Measurements from ENCODE around the gene TRAF3.

TRAF3 gene

DNA sequence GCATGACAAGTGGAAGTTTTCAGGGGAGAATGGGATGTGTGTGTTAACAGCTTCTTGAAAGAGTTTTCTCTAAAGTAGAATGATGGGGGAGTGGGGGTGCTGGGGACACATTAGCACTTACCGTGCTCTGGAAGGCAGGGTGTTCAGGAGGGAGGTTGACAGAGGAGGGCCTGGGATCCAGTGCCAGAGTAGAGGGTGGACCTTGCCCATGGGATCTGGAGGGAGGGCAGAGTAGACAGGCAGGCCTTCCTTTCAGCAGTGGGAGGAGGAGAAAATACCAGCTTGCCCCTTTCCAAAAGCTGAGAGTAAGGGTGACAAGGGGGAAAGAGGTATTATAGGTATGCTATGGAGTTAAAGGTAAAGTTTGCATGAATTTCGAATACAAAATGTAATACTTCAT lies 40.1 kb downstream of the TRAF3 start:
- Histone ChIP-seq H3K9ac (ENCODE audit: low read depth, low read length) (no peak overlapping the region), H3K27me3 (ENCODE audit: insufficient read depth, low read length, poor library complexity) (no peaks in the 10 kb centered on the region), H3K79me2 (ENCODE audit: insufficient read depth, low read length) (peaks cover 88% of the 10 kb centered on the region), H4K20me1 (ENCODE audit: insufficient read depth, low read length) (peaks cover 52% of the 10 kb centered on the region), H3K36me3 (ENCODE audit: insufficient read depth, low read length) (peaks cover 6% of the 10 kb centered on the region; the same call in 1 of the 2 replicates), H3K4me3 (ENCODE audit: low read depth in 1 of 2, low read length in 2 of 2) (no peak overlapping the region), H3K4me2 (ENCODE audit: insufficient read depth, low read length) (no peak overlapping the region), H3K4me1 (ENCODE audit: insufficient read depth, low read length) (no peaks in the 10 kb centered on the region), H2AFZ (ENCODE audit: low read depth, low read length) (no peak overlapping the region), H3K9me3 (ENCODE audit: insufficient read depth, low read length, severe bottlenecking) (no peaks in the 10 kb centered on the region), H3K27ac (ENCODE audit: low read length) (no peak overlapping the region)
- no peak for ATAC-seq (ENCODE audit: insufficient read depth, low read depth)
- no peak for DNase-seq
- TF ChIP-seq, protein P1, sequence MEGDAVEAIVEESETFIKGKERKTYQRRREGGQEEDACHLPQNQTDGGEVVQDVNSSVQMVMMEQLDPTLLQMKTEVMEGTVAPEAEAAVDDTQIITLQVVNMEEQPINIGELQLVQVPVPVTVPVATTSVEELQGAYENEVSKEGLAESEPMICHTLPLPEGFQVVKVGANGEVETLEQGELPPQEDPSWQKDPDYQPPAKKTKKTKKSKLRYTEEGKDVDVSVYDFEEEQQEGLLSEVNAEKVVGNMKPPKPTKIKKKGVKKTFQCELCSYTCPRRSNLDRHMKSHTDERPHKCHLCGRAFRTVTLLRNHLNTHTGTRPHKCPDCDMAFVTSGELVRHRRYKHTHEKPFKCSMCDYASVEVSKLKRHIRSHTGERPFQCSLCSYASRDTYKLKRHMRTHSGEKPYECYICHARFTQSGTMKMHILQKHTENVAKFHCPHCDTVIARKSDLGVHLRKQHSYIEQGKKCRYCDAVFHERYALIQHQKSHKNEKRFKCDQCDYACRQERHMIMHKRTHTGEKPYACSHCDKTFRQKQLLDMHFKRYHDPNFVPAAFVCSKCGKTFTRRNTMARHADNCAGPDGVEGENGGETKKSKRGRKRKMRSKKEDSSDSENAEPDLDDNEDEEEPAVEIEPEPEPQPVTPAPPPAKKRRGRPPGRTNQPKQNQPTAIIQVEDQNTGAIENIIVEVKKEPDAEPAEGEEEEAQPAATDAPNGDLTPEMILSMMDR (IDR thresholded peaks at IDR 0.05; ENCODE audit: borderline replicate concordance, extremely low read depth, low read length, poor library complexity, severe bottlenecking) = no peak
- TF ChIP-seq EZH2 (IDR thresholded peaks at IDR 0.05; ENCODE audit: borderline replicate concordance, low read depth, low read length, severe bottlenecking) = no peak

DNA sequence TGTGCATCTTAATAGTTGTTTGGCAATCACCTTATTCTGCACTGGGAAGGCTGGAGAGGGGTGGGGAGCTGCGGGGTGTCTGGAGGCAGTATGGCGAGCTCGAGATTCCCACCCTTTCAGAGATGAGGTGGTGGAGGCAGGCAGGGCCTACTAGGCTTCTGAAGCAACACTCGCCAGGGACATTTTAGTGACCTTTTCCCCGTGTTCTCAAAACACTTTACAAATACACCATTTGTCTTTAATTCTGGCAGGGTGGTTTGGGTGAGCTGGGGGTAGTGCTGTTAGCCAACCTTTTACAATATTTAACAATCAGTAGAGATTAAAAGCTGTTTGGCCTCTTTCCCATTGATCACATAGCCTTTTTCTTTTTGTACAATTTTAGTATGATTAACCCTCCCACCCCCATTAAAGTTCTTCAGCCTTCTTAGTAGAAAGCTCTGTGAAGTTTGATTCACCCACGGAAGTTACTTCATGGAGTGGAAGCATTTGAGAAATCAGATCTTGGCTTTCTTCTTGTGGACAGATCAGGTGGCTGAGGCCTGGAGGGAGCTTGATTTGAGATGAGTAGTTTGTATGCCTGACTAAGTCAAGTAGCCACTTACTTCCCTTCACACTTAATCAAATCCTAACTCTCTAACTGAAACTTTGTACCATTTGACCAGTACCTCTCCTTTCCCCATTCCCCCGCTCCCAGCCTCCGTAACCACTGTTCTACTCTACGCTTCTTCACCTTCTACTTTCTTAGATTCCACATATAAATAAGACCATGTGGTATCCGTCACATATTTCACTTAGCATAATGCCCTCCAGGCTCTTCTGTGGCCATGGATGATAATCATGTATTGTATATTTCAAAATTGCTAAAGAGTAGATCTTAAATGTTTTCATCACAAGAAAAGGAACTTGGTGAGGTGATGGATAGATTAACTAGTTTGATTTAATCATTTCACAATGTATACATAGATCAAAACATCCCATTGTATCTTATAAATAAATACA lies 41.0 kb downstream of the TRAF3 start:
- H3K9ac ChIP-seq (ENCODE audit: low read depth, low read length) = no peak overlapping the region
- H3K79me2 ChIP-seq (ENCODE audit: insufficient read depth, low read length) = peaks cover 92% of the 10 kb centered on the region
- ATAC-seq (ENCODE audit: insufficient read depth, low read depth) (no peak; the same call in 2 of the 3 replicates), DNase-seq (no peak)
- H3K4me2 ChIP-seq (ENCODE audit: insufficient read depth, low read length) = no peak overlapping the region
- H3K27ac ChIP-seq (ENCODE audit: low read length) = no peak overlapping the region
- no peaks in the 10 kb centered on the region for H3K9me3 ChIP-seq (ENCODE audit: insufficient read depth, low read length, severe bottlenecking)
- peaks cover 55% of the 10 kb centered on the region for H4K20me1 ChIP-seq (ENCODE audit: insufficient read depth, low read length)
- TF ChIP-seq, protein P1 (IDR thresholded peaks at IDR 0.05; ENCODE audit: borderline replicate concordance, extremely low read depth, low read length, poor library complexity, severe bottlenecking) = no peak
- TF ChIP-seq EZH2 (IDR thresholded peaks at IDR 0.05; ENCODE audit: borderline replicate concordance, low read depth, low read length, severe bottlenecking) = no peak
- H2AFZ ChIP-seq (ENCODE audit: low read depth, low read length) = no peak overlapping the region
- no peaks in the 10 kb centered on the region for H3K4me1 ChIP-seq (ENCODE audit: insufficient read depth, low read length)
- H3K36me3 ChIP-seq (ENCODE audit: insufficient read depth, low read length) = peaks cover 6% of the 10 kb centered on the region; the same call in 1 of the 2 replicates
- no peak overlapping the region for H3K4me3 ChIP-seq (ENCODE audit: low read depth in 1 of 2, low read length in 2 of 2)
- no peaks in the 10 kb centered on the region for H3K27me3 ChIP-seq (ENCODE audit: insufficient read depth, low read length, poor library complexity)

DNA sequence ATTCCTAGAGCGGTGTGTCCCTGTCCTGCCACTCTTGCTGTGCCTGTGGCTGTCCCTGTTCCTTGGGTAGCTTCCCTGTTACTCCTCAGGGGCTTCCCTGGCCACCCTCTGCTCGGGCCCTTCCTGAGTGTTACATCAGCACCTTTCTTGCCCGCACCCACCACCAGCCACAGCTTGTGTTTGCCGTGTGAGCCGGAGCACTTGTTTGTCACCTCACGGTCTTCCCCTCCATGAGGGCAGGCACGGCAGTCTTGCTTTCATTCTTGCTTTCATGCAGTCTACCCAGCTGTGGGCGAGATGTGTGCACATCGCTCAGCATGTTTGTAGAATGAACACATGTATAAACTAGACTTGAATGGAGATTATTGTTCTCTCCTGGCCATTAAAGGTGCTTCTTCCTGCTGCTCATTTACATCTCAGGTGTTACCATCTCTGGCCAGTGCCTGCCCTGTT lies 42.0 kb downstream of the TRAF3 start:
- no peak for DNase-seq

More for the DNA sequence above, 42.0 kb downstream of the TRAF3 start:
- H3K9ac ChIP-seq (ENCODE audit: low read depth, low read length) = no peak overlapping the region
- H3K4me1 ChIP-seq (ENCODE audit: insufficient read depth, low read length) = no peaks in the 10 kb centered on the region
- TF ChIP-seq, protein P1 (IDR thresholded peaks at IDR 0.05; ENCODE audit: borderline replicate concordance, extremely low read depth, low read length, poor library complexity, severe bottlenecking) = no peak
- TF ChIP-seq EZH2 (IDR thresholded peaks at IDR 0.05; ENCODE audit: borderline replicate concordance, low read depth, low read length, severe bottlenecking) = no peak
- H4K20me1 ChIP-seq (ENCODE audit: insufficient read depth, low read length) = peaks cover 61% of the 10 kb centered on the region
- H3K4me3 ChIP-seq (ENCODE audit: low read depth in 1 of 2, low read length in 2 of 2) = no peak overlapping the region
- H3K79me2 ChIP-seq (ENCODE audit: insufficient read depth, low read length) = peaks cover 93% of the 10 kb centered on the region
- no peaks in the 10 kb centered on the region for H3K27me3 ChIP-seq (ENCODE audit: insufficient read depth, low read length, poor library complexity)
- no peak overlapping the region for H3K27ac ChIP-seq (ENCODE audit: low read length)
- H3K36me3 ChIP-seq (ENCODE audit: insufficient read depth, low read length) = peaks cover 6% of the 10 kb centered on the region; the same call in 1 of the 2 replicates
- no peak for ATAC-seq (ENCODE audit: insufficient read depth, low read depth)
- no peaks in the 10 kb centered on the region for H3K9me3 ChIP-seq (ENCODE audit: insufficient read depth, low read length, severe bottlenecking)
- no peak overlapping the region for H3K4me2 ChIP-seq (ENCODE audit: insufficient read depth, low read length)
- H2AFZ ChIP-seq (ENCODE audit: low read depth, low read length) = no peak overlapping the region

Data from DND-41 (cell line).